GM13976 (cell line): Measurements from ENCODE around the gene ACADSB.

Experiments
- DNase-seq: peaks from one replicate; pipeline ENCODE4 v3.0.0; 2012; ENCODE audit warnings: low spot score
- CTCF ChIP-seq: IDR thresholded peaks from 2 replicates; pipeline ENCODE4 v1.5.1; 2012; ENCODE audit warnings: borderline replicate concordance, mild to moderate bottlenecking; ENCODE audit not compliant: insufficient read depth; ENCODE audit errors: extremely low read depth, missing control alignments, control extremely low read depth
- in situ Hi-C: fragments of 300-500 bp; cut with MboI; formaldehyde crosslinking; loops from one replicate; pipeline ENCODE4 v1.12.0; 2022; ENCODE audit warnings: low sequenced_read_pairs, mixed read lengths, inconsistent platforms; ENCODE audit not compliant: unreplicated experiment

The ACADSB gene

GRCh38 chr10:123018531-123018930 is 9.7 kb downstream of the ACADSB start:
- TF ChIP-seq CTCF = no peak
- in situ Hi-C loops = no loop called here

GRCh38 chr10:123019264-123019663 is 10.5 kb downstream of the ACADSB start:
- DNase-seq = no peak
- no peak for TF ChIP-seq CTCF
- in situ Hi-C loops = no loop called here

More at GRCh38 chr10:123018531-123018930, 9.7 kb downstream of the ACADSB start:
- no peak for DNase-seq

DNA sequence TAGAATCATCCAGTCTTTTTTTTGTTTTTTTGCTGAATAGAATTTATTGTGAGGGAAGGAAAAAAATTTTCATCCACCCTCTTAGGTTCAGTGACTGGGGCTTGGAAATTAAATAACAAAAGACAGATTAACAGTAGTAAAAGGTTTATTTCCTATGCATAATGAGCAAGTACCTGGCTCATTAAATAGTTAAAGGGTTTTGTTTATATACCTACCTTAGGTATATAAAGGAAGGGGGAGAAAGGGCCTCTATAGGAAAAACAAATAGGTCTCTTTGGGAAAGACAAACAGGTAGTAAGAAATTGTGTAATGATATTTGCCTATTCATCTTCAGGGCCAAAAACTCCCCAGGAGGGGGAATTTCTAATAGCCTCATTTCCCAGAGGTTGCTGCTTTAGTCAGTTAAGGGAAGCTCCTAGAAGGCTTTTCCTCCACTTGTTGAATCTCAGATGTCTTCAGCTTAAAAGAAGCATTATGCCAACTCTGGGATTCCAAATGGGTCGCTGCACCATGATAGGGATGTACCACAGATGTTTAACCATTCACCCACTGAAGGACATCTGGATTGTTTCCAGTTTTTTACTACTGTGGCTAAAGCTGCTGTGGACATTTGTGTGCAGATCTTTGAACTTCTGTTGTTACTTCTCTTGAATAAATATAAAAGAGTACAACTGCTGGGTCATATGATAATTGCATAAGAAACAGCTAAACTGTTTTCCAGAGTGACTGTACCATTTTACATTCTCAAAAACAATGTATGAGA is 11.3 kb downstream of the ACADSB start:
- in situ Hi-C loops = loop anchor here (10.0 kb wide), 1 partner anchor 545 kb away; no protein-coding TSS in a partner anchor
- DNase-seq = no peak
- TF ChIP-seq CTCF = no peak

GRCh38 chr10:123021517-123021916 is 12.7 kb downstream of the ACADSB start:
- in situ Hi-C loops = loop anchor here (10.0 kb wide), 1 partner anchor 543 kb away; no protein-coding TSS in a partner anchor
- TF ChIP-seq CTCF = peak; percentile 18
- no peak for DNase-seq

- no peak for DNase-seq
- in situ Hi-C loops = loop anchor here (10.0 kb wide), 1 partner anchor 540 kb away; no protein-coding TSS in a partner anchor
- TF ChIP-seq CTCF = no peak
Observed at GRCh38 chr10:123024540-123024939, 15.7 kb downstream of the ACADSB start.

DNA sequence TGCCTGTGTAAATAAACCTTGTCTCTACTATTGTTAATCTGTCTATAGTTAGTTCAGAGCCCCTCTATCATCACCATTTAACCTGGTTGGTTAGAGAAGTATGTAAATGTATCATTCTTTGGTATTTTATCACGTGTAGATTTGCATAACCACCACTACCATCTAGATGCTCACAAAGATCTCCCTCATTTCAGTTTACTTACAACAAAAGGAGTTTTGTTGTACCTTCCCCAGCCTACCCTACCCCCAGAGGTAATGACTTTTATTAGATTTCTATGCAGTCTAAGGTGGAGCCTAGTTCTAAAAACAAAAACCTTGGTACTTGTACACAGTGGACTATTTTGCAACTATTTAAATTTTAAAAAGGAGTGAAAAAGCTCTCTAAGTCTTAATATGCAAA is 17.5 kb downstream of the ACADSB start:
- in situ Hi-C loops = loop anchor here (10.0 kb wide), 1 partner anchor 538 kb away; no protein-coding TSS in a partner anchor

More for the DNA sequence above, 17.5 kb downstream of the ACADSB start:
- TF ChIP-seq CTCF = no peak
- DNase-seq = no peak
